ENCODE results near the gene RBM38.

Gene RBM38

DNA sequence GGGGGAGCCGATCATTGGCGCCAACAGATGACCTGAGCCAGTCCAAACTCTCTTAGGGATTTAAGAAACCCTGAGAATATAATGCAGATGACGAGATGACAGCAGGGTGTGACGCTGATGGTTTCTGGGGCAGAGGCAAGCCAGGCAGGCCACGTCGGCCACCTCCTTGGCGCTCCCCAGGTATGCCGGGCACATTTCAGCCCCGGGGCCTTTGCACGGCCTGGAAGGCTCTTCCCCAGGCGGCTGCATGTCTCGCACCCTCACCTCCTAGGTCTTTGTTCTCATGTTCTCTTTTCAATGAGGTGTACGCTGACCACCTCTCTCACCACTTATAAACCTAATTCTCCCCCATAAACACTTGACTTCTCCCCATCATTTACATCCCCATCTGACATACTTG lies 64.9 kb downstream of the RBM38 start:
- H3K27ac ChIP-seq: no peak overlapping the region
- CTCF ChIA-PET: interaction anchor here (0.8 kb wide), 1 partner anchor 144 kb away, joined by 3 read pairs; no protein-coding TSS in a partner anchor

DNA sequence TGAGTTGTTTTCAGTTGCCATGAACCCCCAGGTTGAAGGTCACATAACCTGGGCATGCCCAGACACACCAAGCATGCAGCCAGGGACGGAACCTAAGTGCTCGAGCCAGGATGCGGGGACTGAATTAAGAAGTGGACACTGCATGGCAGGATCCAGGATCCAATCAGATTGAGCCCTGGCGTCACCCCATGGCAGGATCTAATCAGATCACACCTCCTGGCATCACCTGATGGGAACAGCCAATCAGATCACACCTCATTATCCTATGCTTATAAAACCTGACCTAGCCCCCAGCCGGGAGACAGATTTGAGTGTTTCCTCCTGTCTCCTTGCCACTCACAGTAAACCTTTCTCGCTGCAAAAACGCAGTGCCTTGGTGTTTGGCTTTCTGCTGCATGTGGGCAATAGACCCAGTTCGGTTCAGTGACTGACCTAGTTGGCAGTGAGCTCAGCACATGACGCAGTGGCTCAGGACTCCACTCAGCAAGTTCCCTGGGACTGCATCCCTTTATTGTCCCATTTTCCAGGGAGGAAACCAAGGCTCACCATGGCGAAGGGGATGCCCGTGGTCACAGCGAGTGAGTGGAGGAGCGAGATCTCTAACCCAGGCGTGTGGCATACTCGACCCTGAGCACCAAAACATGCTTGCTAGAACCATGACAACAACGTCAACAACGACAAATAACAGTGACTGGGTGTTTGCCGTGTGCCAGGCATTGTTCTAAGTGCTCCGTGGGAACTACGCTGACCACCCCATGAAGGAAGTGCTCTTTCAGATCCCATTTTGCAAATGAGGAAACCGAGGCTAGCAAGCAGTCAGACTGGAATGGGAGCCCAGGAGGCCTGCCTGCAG lies 66.3 kb downstream of the RBM38 start:
- POLR2A ChIA-PET (ENCODE audit: low non-redundant PET): no interaction called here
- CTCF ChIA-PET: no interaction called here
- DNase-seq (ENCODE audit: low spot score): no peak

More for the DNA sequence above, 64.9 kb downstream of the RBM38 start:
- DNase-seq (ENCODE audit: low spot score): no peak
- TF ChIP-seq, protein P1, sequence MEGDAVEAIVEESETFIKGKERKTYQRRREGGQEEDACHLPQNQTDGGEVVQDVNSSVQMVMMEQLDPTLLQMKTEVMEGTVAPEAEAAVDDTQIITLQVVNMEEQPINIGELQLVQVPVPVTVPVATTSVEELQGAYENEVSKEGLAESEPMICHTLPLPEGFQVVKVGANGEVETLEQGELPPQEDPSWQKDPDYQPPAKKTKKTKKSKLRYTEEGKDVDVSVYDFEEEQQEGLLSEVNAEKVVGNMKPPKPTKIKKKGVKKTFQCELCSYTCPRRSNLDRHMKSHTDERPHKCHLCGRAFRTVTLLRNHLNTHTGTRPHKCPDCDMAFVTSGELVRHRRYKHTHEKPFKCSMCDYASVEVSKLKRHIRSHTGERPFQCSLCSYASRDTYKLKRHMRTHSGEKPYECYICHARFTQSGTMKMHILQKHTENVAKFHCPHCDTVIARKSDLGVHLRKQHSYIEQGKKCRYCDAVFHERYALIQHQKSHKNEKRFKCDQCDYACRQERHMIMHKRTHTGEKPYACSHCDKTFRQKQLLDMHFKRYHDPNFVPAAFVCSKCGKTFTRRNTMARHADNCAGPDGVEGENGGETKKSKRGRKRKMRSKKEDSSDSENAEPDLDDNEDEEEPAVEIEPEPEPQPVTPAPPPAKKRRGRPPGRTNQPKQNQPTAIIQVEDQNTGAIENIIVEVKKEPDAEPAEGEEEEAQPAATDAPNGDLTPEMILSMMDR (conservative IDR thresholded peaks at IDR 0.05; ENCODE audit: low read depth): no peak
- POLR2A ChIA-PET (ENCODE audit: low non-redundant PET): no interaction called here

DNA sequence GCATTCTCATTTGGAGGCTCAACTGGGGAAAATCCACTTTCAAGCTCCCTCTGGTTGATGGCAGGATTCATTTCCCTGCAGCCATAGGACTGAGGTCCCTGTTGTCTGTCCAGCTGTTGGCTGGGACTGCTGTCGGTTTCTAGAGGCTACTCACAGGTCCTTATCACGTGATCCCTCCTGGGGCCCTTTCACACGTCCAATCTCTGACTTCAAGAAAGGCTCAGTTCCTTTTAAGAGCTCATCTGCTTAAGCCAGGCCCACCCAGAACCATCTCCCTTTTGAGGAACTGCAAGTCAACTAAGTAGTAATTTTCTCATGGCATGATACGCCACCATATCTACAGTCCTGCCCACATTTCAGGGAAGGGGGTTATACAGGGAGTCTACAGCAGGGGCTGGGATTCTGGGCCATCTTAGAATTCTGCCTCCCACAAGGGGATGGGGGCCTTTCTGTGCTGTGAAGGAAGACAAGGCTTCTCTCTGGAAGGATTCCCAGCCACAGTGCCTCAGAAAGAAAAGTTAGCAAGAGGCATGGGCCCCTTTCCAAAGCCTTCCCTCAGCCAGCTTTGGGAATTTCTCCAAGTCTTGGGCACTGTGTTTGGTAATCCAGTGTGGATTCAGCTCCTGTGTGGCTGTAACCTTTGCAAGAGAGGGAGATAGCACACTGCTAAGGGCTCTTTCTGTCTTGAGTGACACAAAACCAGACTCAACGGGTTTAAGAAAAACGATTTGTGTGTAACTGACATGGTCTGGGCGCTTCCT lies 67.4 kb downstream of the RBM38 start:
- ChIA-PET CTCF (interaction anchor here (0.6 kb wide), 1 partner anchor 282 kb away, joined by 3 read pairs; no protein-coding TSS in a partner anchor), POLR2A (ENCODE audit: low non-redundant PET) (no interaction called here)
- TF ChIP-seq, protein P1 (conservative IDR thresholded peaks at IDR 0.05; ENCODE audit: low read depth): no peak
- no peak overlapping the region for H3K27ac ChIP-seq
- no peak for DNase-seq (ENCODE audit: low spot score)

More for the DNA sequence above, 66.3 kb downstream of the RBM38 start:
- TF ChIP-seq, protein P1 (conservative IDR thresholded peaks at IDR 0.05; ENCODE audit: low read depth): no peak
- H3K27ac ChIP-seq: no peak overlapping the region
